ENCODE measurements around the gene SOX4. TPM values are rescaled to one million over a fixed set of nuclear protein-coding genes. Genes with fewer than 3 reads are reported as not detected.

The SOX4 gene
- total RNA-seq, 4 donors from 2014 or later = 4.1 to 6.5 (median 4.8) TPM

GRCh38 chr6:21582651-21583050 is 10.9 kb upstream of the SOX4 start:
- no peak for TF ChIP-seq EP300 (IDR thresholded peaks at IDR 0.05)
- no peak for TF ChIP-seq CTCF (IDR thresholded peaks at IDR 0.05)
- TF ChIP-seq POLR2AphosphoS5 (IDR thresholded peaks at IDR 0.05) = no peak
- no peak for TF ChIP-seq POLR2A (IDR thresholded peaks at IDR 0.05; ENCODE audit: low read depth)
- H3K27me3 ChIP-seq = no peaks in the 10 kb centered on the region
- no peaks in the 10 kb centered on the region for H3K36me3 ChIP-seq
- intact Hi-C loops (cut with DNase I) = no loop called here
- no peak for DNase-seq (ENCODE audit: extremely low spot score)
- H3K4me3 ChIP-seq = no peak overlapping the region
- peaks cover 0 to 22% (median 16%) of the 10 kb centered on the region in 4 donors for H3K9me3 ChIP-seq
- H3K4me1 ChIP-seq = peaks cover 0 to 11% (median 9%) of the 10 kb centered on the region in 4 donors
- no peak overlapping the region for H3K27ac ChIP-seq (replicated peaks in 1 of 4)

GRCh38 chr6:21586300-21586699 is 7.3 kb upstream of the SOX4 start:
- H3K9me3 ChIP-seq = peaks cover 0 to 10% (median 4%) of the 10 kb centered on the region in 4 donors
- intact Hi-C loops (cut with DNase I) = no loop called here
- no peak overlapping the region for H3K27ac ChIP-seq (replicated peaks in 1 of 4)
- DNase-seq (ENCODE audit: extremely low spot score) = no peak
- H3K27me3 ChIP-seq = no peaks in the 10 kb centered on the region
- 76% methylated on average over 3 of the region's 3 CpGs for WGBS
- peaks cover 4 to 24% (median 16%) of the 10 kb centered on the region in 4 donors for H3K4me1 ChIP-seq
- no peak overlapping the region for H3K4me3 ChIP-seq
- H3K36me3 ChIP-seq = no peaks in the 10 kb centered on the region
- TF ChIP-seq POLR2AphosphoS5 (IDR thresholded peaks at IDR 0.05) (no peak), EP300 (IDR thresholded peaks at IDR 0.05) (no peak), CTCF (IDR thresholded peaks at IDR 0.05) (no peak), POLR2A (IDR thresholded peaks at IDR 0.05; ENCODE audit: low read depth) (no peak)

GRCh38 chr6:21586740-21587178 is 6.8 kb upstream of the SOX4 start:
- DNase-seq (ENCODE audit: extremely low spot score) = no peak
- no peaks in the 10 kb centered on the region for H3K36me3 ChIP-seq
- H3K4me1 ChIP-seq = peaks cover 4 to 24% (median 16%) of the 10 kb centered on the region in 4 donors
- intact Hi-C loops (cut with DNase I) = no loop called here
- peak overlapping the region; percentile 71 to 84 (median 80) for H3K27ac ChIP-seq (replicated peaks in 1 of 4)
- H3K9me3 ChIP-seq = peaks cover 0 to 10% (median 4%) of the 10 kb centered on the region in 4 donors
- TF ChIP-seq POLR2AphosphoS5 (IDR thresholded peaks at IDR 0.05) (no peak), POLR2A (IDR thresholded peaks at IDR 0.05; ENCODE audit: low read depth) (no peak), EP300 (IDR thresholded peaks at IDR 0.05) (no peak), CTCF (IDR thresholded peaks at IDR 0.05) (no peak)
- peak overlapping the region; percentile 62 to 66 (median 66) for H3K4me3 ChIP-seq
- 5% methylated on average over 15 of the region's 15 CpGs for WGBS
- H3K27me3 ChIP-seq = no peaks in the 10 kb centered on the region

GRCh38 chr6:21587179-21587960 is 6.2 kb upstream of the SOX4 start:
- WGBS = 2% methylated on average over 43 of the region's 54 CpGs
- peaks cover 4 to 24% (median 16%) of the 10 kb centered on the region in 4 donors for H3K4me1 ChIP-seq
- no peak for DNase-seq (ENCODE audit: extremely low spot score)

More at GRCh38 chr6:21587179-21587960, 6.2 kb upstream of the SOX4 start:
- Histone ChIP-seq H3K27ac (replicated peaks in 1 of 4) (peak overlapping the region; percentile 71 to 84 (median 80)), H3K36me3 (no peaks in the 10 kb centered on the region), H3K27me3 (no peaks in the 10 kb centered on the region), H3K4me3 (peak overlapping the region; percentile 62 to 66 (median 66)), H3K9me3 (peaks cover 0 to 6% (median 2%) of the 10 kb centered on the region in 4 donors)
- intact Hi-C loops (cut with DNase I) = no loop called here
- TF ChIP-seq EP300 (IDR thresholded peaks at IDR 0.05) (no peak), CTCF (IDR thresholded peaks at IDR 0.05) (peak in 2 of 3 experiments; percentile 19 to 31), POLR2AphosphoS5 (IDR thresholded peaks at IDR 0.05) (peak in 1 of 2 donors; percentile 16)
